ENCODE measurements around the gene KREMEN1.

- TF ChIP-seq EGR1 (IDR thresholded peaks at IDR 0.05; ENCODE audit: low read depth) (no peak), RAD21 (IDR thresholded peaks at IDR 0.05; ENCODE audit: low read depth) (no peak), REST (IDR thresholded peaks at IDR 0.05; ENCODE audit: low read depth) (no peak), CTCF (IDR thresholded peaks at IDR 0.05 in 2 of 3, conservative IDR thresholded peaks at IDR 0.05 in 1 of 3; ENCODE audit: borderline replicate concordance in 1 of 3, insufficient read depth in 1 of 3, low read depth in 2 of 3, low read length in 2 of 3) (no peak), ATF3 (IDR thresholded peaks at IDR 0.05) (no peak), POLR2AphosphoS5 (IDR thresholded peaks at IDR 0.05; ENCODE audit: low read depth, low read length) (no peak), EZH2 (IDR thresholded peaks at IDR 0.05) (no peak)
Measured at GRCh38 chr22:29203488-29204454, 130.9 kb downstream of the KREMEN1 start.
